Tibial nerve (tissue), 4 donors: ENCODE data around the gene FSTL4.
"Not testable (repeated sequence)": the region's sequence is repeated elsewhere in the genome, so short reads cannot be mapped to it uniquely, and the experiment has no call there.

ENCODE experiments used
- CTCF ChIP-seq, 5 experiments: fragments of 200-600 bp in 3 of 5; fragments of 450-650 bp in 2 of 5; sonication (generic) in 3 of 5; IDR thresholded peaks; one replicate each; pipeline ENCODE4 v1.5.1; 2016 to 2019; ENCODE audit warnings: antibody characterized with exemption in 5 of 5, mild to moderate bottlenecking in 3 of 5, moderate library complexity in 2 of 5
- EP300 ChIP-seq, 2 donors: sonication (generic); formaldehyde crosslinking; IDR thresholded peaks; one replicate each; pipeline ENCODE4 v1.6.1; 2017; ENCODE audit warnings: antibody characterized with exemption in 2 of 2, mild to moderate bottlenecking in 1 of 2
- POLR2A ChIP-seq, 2 donors: fragments of 450-650 bp; IDR thresholded peaks; one replicate each; pipeline ENCODE4 v1.6.1; 2017; ENCODE audit warnings: antibody characterized with exemption in 2 of 2, mild to moderate bottlenecking in 2 of 2, moderate library complexity in 2 of 2

GRCh38 chr5:133535241-133535929 is 77.0 kb downstream of the FSTL4 start:
- TF ChIP-seq CTCF, POLR2A, EP300 (IDR thresholded peaks at IDR 0.05): not testable (repeated sequence)
